Jurkat, Clone E6-1 (cell line): ENCODE measurements around the gene SLC38A8. TPM values are rescaled to one million over a fixed set of nuclear protein-coding genes. Genes with fewer than 3 reads are reported as not detected.
A peak's percentile ranks its signal among the peaks of the same experiment; 100 is the strongest.

Experiments
- DNase-seq: peaks from one replicate; pipeline ENCODE4 v3.0.0-alpha.2; 2011; ENCODE audit warnings: low read depth, low spot score
- H3K4me3 ChIP-seq: 2 replicates; pipeline ENCODE4 v1.5.1; 2011; ENCODE audit warnings: mild to moderate bottlenecking, low read length, control low read depth, moderate library complexity
- polyA plus RNA-seq: library from polyadenylated mRNA; unstranded; fragments of >200 nt; gene quantifications from one replicate; pipeline ENCODE4 v1.2.1, GENCODE V29; 2012; ENCODE audit warnings: missing spikeins; ENCODE audit not compliant: insufficient read length, insufficient read depth

SLC38A8 gene
- polyA plus RNA-seq: not detected

- no peak for DNase-seq
- H3K4me3 ChIP-seq: no peak within 1 kb of the TSS
Measured at GRCh38 chr16:84042308-84042878, at the start of gene SLC38A8. Gene SLC38A8 (minus strand): TSS chr16:84042795. CDS start chr16:84042157, 638 bp downstream.

- no peak overlapping the region for H3K4me3 ChIP-seq
- peak; percentile 87 for DNase-seq
Measured at GRCh38 chr16:84091460-84091859, 48.9 kb upstream of the SLC38A8 start.

GRCh38 chr16:84090211-84090610 lies 47.6 kb upstream of the SLC38A8 start:
- H3K4me3 ChIP-seq: peak overlapping the region; percentile 43

GRCh38 chr16:84088695-84089395 lies 46.2 kb upstream of the SLC38A8 start:
- peak; percentile 95 for DNase-seq
- peak overlapping the region; percentile 43 for H3K4me3 ChIP-seq

More at GRCh38 chr16:84090211-84090610, 47.6 kb upstream of the SLC38A8 start:
- peak; percentile 85 for DNase-seq

- DNase-seq: peak; percentile 80
- H3K4me3 ChIP-seq: peak overlapping the region; percentile 43; the same call in 1 of the 2 replicates
Measured at GRCh38 chr16:84087466-84088151, 45.0 kb upstream of the SLC38A8 start.

- H3K4me3 ChIP-seq: peak overlapping the region; percentile 20
Measured at GRCh38 chr16:84087001-84087400, 44.4 kb upstream of the SLC38A8 start.

GRCh38 chr16:84086341-84086740 lies 43.7 kb upstream of the SLC38A8 start:
- H3K4me3 ChIP-seq: peak overlapping the region; percentile 39
- no peak for DNase-seq

More at GRCh38 chr16:84087001-84087400, 44.4 kb upstream of the SLC38A8 start:
- DNase-seq: no peak

GRCh38 chr16:84085773-84086172 lies 43.2 kb upstream of the SLC38A8 start:
- H3K4me3 ChIP-seq: peak overlapping the region; percentile 39
- peak; percentile 67 for DNase-seq

- no peak for DNase-seq
- H3K4me3 ChIP-seq: peak overlapping the region; percentile 39
Measured at GRCh38 chr16:84085271-84085667, 42.7 kb upstream of the SLC38A8 start.

- H3K4me3 ChIP-seq: no peak overlapping the region
- peak; percentile 86 for DNase-seq
Measured at GRCh38 chr16:84084570-84085270, 42.1 kb upstream of the SLC38A8 start.

- DNase-seq: no peak
- no peak overlapping the region for H3K4me3 ChIP-seq
Measured at GRCh38 chr16:84082835-84083569, 40.4 kb upstream of the SLC38A8 start.

- DNase-seq: no peak
- no peak overlapping the region for H3K4me3 ChIP-seq
Measured at GRCh38 chr16:84082110-84082509, 39.5 kb upstream of the SLC38A8 start.

- H3K4me3 ChIP-seq: no peak overlapping the region
- DNase-seq: no peak
Measured at GRCh38 chr16:84081446-84081989, 38.9 kb upstream of the SLC38A8 start.

GRCh38 chr16:84080813-84081212 lies 38.2 kb upstream of the SLC38A8 start:
- DNase-seq: no peak
- H3K4me3 ChIP-seq: no peak overlapping the region

- no peak for DNase-seq
- no peak overlapping the region for H3K4me3 ChIP-seq
Measured at GRCh38 chr16:84080378-84080777, 37.8 kb upstream of the SLC38A8 start.

GRCh38 chr16:84079664-84080063 lies 37.1 kb upstream of the SLC38A8 start:
- no peak for DNase-seq

GRCh38 chr16:84075376-84075775 lies 32.8 kb upstream of the SLC38A8 start:
- H3K4me3 ChIP-seq: no peak overlapping the region
- DNase-seq: no peak

More at GRCh38 chr16:84079664-84080063, 37.1 kb upstream of the SLC38A8 start:
- H3K4me3 ChIP-seq: no peak overlapping the region

GRCh38 chr16:84074721-84075120 lies 32.1 kb upstream of the SLC38A8 start:
- no peak for DNase-seq
- no peak overlapping the region for H3K4me3 ChIP-seq
